HG02852 (cell line): Measurements from ENCODE around the gene GRIN1.
"Not testable (repeated sequence)": the region's sequence is repeated elsewhere in the genome, so short reads cannot be mapped to it uniquely, and the experiment has no call there.

ENCODE experiments used
- ATAC-seq: cut with Tn5 transposase; IDR thresholded peaks from one replicate; pipeline ENCODE4 v1.9.1; 2021; ENCODE audit warnings: mild to moderate bottlenecking, moderate library complexity; ENCODE audit not compliant: unreplicated experiment

Gene GRIN1

GRCh38 chr9:137110911-137111787 is 27.8 kb upstream of the GRIN1 start:
- no peak for ATAC-seq

- no peak for ATAC-seq
Measured at GRCh38 chr9:137111788-137112563, 27.0 kb upstream of the GRIN1 start.

GRCh38 chr9:137112564-137113384 is 26.2 kb upstream of the GRIN1 start:
- no peak for ATAC-seq

GRCh38 chr9:137113385-137114159 is 25.4 kb upstream of the GRIN1 start:
- no peak for ATAC-seq

GRCh38 chr9:137114220-137114612 is 24.7 kb upstream of the GRIN1 start:
- ATAC-seq = peak; percentile 27

- peak; percentile 64 for ATAC-seq
Measured at GRCh38 chr9:137114613-137115393, 24.2 kb upstream of the GRIN1 start, which contains the start of gene DPP7. DPP7 (minus strand) TSS chr9:137114733; CDS start chr9:137114713, 20 bp downstream.

GRCh38 chr9:137115394-137116026 is 23.4 kb upstream of the GRIN1 start:
- ATAC-seq = no peak

- ATAC-seq = no peak
Measured at GRCh38 chr9:137116027-137116507, 22.9 kb upstream of the GRIN1 start.

- ATAC-seq = no peak
Measured at GRCh38 chr9:137116728-137117127, 22.2 kb upstream of the GRIN1 start.

GRCh38 chr9:137117269-137117731 is 21.7 kb upstream of the GRIN1 start:
- no peak for ATAC-seq

GRCh38 chr9:137118092-137118603 is 20.8 kb upstream of the GRIN1 start:
- ATAC-seq = not testable (repeated sequence)

GRCh38 chr9:137121927-137122795 is 16.8 kb upstream of the GRIN1 start:
- not testable (repeated sequence) for ATAC-seq

GRCh38 chr9:137122796-137123467 is 16.0 kb upstream of the GRIN1 start:
- not testable (repeated sequence) for ATAC-seq

- ATAC-seq = peak; percentile 49
Measured at GRCh38 chr9:137123468-137123837, 15.5 kb upstream of the GRIN1 start.

GRCh38 chr9:137123952-137124462 is 14.9 kb upstream of the GRIN1 start:
- ATAC-seq = not testable (repeated sequence)

GRCh38 chr9:137126786-137127185 is 12.2 kb upstream of the GRIN1 start:
- no peak for ATAC-seq
